ENCODE data around the gene MYO1E.

Gene MYO1E

GRCh38 chr15:59298225-59298853, 74.3 kb downstream of the MYO1E start:
- Histone ChIP-seq H3K36me3 (ENCODE audit: control insufficient read depth, insufficient read depth, low read length) (no peaks in the 10 kb centered on the region), H3K4me3 (ENCODE audit: insufficient read depth, low read depth, low read length, poor library complexity, severe bottlenecking) (no peak overlapping the region), H3K27me3 (replicated peaks; ENCODE audit: control insufficient read depth, insufficient read depth, low read length, poor library complexity, severe bottlenecking) (no peaks in the 10 kb centered on the region), H3K4me1 (ENCODE audit: control insufficient read depth, insufficient read depth, low read length, poor library complexity, severe bottlenecking) (peaks cover 13% of the 10 kb centered on the region), H3K9me3 (ENCODE audit: control insufficient read depth, low read length) (no peaks in the 10 kb centered on the region), H3K27ac (ENCODE audit: insufficient read depth, low read length, poor library complexity, severe bottlenecking) (no peak overlapping the region)
- no peak for DNase-seq

GRCh38 chr15:59296181-59296617, 76.5 kb downstream of the MYO1E start:
- Histone ChIP-seq H3K27ac (ENCODE audit: insufficient read depth, low read length, poor library complexity, severe bottlenecking) (no peak overlapping the region), H3K4me3 (ENCODE audit: insufficient read depth, low read depth, low read length, poor library complexity, severe bottlenecking) (no peak overlapping the region), H3K27me3 (replicated peaks; ENCODE audit: control insufficient read depth, insufficient read depth, low read length, poor library complexity, severe bottlenecking) (no peaks in the 10 kb centered on the region), H3K4me1 (ENCODE audit: control insufficient read depth, insufficient read depth, low read length, poor library complexity, severe bottlenecking) (peaks cover 12% of the 10 kb centered on the region), H3K9me3 (ENCODE audit: control insufficient read depth, low read length) (no peaks in the 10 kb centered on the region), H3K36me3 (ENCODE audit: control insufficient read depth, insufficient read depth, low read length) (no peaks in the 10 kb centered on the region)
- no peak for DNase-seq

DNA sequence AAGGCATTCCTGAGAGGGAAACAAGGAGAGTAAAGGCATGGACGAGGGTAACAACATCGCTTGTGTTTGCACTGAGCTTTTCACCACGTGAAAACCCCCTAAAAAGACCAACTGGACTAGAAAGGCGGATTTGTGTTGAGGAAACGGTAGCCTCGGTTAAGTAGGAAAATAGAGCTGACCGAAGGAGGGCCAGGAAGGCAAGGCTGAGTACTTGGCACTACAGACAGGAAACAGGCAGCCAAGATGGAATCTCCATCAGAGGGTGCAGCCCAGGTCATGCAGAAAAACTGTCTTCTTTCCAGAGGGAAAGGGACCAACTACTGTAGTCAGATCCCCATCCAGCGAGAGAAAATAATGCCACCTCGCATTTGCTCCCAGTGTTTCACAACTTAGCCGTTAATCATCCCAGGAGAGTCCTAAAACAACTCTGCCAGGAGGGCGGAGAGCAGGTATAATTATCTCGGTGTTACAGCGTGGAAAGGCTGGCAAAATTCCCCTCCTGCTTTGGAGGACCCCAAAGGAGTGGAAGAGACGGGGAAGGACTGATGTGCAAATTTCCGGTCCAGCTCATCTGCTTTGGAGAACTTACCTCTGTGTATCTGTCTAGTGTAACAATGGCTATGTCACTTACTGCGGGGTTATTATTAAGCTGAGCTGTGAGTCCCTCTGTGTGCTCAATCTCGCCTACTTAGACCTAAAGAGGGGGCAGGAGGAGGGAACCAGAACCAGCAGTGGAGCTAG, 77.2 kb downstream of the MYO1E start:
- Histone ChIP-seq H3K36me3 (ENCODE audit: control insufficient read depth, insufficient read depth, low read length) (no peaks in the 10 kb centered on the region), H3K9me3 (ENCODE audit: control insufficient read depth, low read length) (no peaks in the 10 kb centered on the region), H3K4me1 (ENCODE audit: control insufficient read depth, insufficient read depth, low read length, poor library complexity, severe bottlenecking) (peaks cover 7% of the 10 kb centered on the region), H3K27me3 (replicated peaks; ENCODE audit: control insufficient read depth, insufficient read depth, low read length, poor library complexity, severe bottlenecking) (no peaks in the 10 kb centered on the region), H3K4me3 (ENCODE audit: insufficient read depth, low read depth, low read length, poor library complexity, severe bottlenecking) (no peak overlapping the region), H3K27ac (ENCODE audit: insufficient read depth, low read length, poor library complexity, severe bottlenecking) (no peak overlapping the region)
- DNase-seq: no peak

DNA sequence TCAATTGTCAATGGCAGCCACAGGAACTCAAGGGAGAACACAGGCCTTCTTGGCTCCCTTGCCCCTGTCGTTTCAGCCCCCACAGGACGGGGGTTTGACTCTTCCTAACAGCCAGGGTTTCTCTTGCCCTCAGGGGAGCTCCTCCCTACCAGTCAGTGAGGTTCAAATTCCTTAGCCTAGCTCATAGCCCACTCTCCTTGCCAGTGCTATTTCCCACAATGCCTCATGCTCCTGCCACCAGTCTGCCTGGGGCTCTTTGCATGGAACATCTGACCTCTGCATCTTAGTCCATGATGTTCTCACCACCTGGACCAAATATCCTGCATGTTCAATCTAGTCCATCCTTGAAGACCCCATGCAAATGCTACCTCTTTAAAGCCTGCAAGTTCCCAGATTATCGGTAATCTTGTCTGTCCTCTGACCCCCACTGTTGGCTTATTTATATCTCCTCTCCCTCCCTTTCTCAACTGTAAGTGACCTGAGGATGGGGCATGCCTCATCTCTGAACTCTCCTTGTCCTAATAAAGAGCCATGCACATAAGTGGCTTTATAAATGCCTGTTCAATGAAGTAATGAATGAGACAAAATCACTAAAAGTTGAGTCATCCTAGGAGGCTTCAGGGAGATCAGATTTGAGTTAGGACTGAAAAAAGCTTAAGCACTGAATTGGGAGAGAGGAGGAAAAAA, 78.0 kb downstream of the MYO1E start:
- Histone ChIP-seq H3K27ac (ENCODE audit: insufficient read depth, low read length, poor library complexity, severe bottlenecking) (no peak overlapping the region), H3K36me3 (ENCODE audit: control insufficient read depth, insufficient read depth, low read length) (no peaks in the 10 kb centered on the region), H3K4me1 (ENCODE audit: control insufficient read depth, insufficient read depth, low read length, poor library complexity, severe bottlenecking) (peaks cover under 1% of the 10 kb centered on the region), H3K27me3 (replicated peaks; ENCODE audit: control insufficient read depth, insufficient read depth, low read length, poor library complexity, severe bottlenecking) (no peaks in the 10 kb centered on the region), H3K9me3 (ENCODE audit: control insufficient read depth, low read length) (no peaks in the 10 kb centered on the region), H3K4me3 (ENCODE audit: insufficient read depth, low read depth, low read length, poor library complexity, severe bottlenecking) (no peak overlapping the region)
- DNase-seq: no peak

DNA sequence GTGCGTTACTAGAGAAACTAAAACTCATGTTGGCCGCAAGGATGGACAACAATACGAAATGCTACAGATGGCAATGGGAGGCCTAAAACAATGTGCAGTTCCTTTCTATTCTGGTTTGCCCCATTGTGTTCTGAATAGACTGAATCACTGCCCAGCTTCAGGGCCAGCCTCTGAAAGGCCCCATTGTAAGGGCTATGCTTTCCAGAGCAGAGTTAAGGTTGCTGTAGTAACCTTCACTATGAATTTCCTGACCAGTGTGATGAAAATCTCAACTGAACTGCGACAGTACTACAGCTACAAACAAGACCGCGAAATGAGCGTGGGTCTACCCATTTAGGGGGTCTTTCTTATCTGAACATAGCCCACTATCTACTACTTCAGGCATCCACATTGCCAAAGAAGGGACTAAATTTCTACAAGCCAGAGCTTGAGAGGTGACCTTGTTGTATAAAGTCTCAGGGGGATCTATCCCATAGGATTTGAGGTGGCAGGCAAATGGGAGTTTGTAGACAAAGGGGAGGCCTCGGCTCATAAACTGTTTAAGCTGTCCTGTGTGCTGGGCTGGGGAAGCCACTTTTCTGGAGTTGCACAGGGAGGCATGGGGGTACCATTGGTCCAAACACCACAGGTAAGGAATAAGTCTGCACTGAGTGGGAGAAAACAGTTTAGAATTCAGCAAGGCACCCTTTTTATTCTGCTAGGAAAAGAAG, 80.1 kb downstream of the MYO1E start:
- no peaks in the 10 kb centered on the region for H3K27me3 ChIP-seq (replicated peaks; ENCODE audit: control insufficient read depth, insufficient read depth, low read length, poor library complexity, severe bottlenecking)
- DNase-seq: no peak
- H3K4me1 ChIP-seq (ENCODE audit: control insufficient read depth, insufficient read depth, low read length, poor library complexity, severe bottlenecking): no peaks in the 10 kb centered on the region
- no peak overlapping the region for H3K4me3 ChIP-seq (ENCODE audit: insufficient read depth, low read depth, low read length, poor library complexity, severe bottlenecking)
- no peaks in the 10 kb centered on the region for H3K36me3 ChIP-seq (ENCODE audit: control insufficient read depth, insufficient read depth, low read length)
- no peaks in the 10 kb centered on the region for H3K9me3 ChIP-seq (ENCODE audit: control insufficient read depth, low read length)
- no peak overlapping the region for H3K27ac ChIP-seq (ENCODE audit: insufficient read depth, low read length, poor library complexity, severe bottlenecking)

DNA sequence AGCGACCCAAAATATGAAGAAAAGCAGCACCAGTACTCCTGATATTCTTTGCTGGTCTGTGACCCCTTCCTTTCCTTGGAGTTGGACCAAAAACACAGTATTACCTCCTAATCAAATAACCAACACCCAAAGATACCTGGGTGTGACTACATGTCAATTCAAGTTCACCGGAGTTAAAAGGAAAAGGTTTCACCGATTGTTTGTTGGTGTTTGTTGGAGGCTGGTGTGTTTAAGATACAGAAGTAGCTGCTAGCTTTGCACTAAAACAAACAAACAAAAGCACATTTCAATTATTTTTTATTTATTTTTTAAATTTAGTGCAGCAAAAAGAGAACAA, 81.5 kb downstream of the MYO1E start:
- H3K9me3 ChIP-seq (ENCODE audit: control insufficient read depth, low read length): no peaks in the 10 kb centered on the region
- no peaks in the 10 kb centered on the region for H3K27me3 ChIP-seq (replicated peaks; ENCODE audit: control insufficient read depth, insufficient read depth, low read length, poor library complexity, severe bottlenecking)
- no peaks in the 10 kb centered on the region for H3K4me1 ChIP-seq (ENCODE audit: control insufficient read depth, insufficient read depth, low read length, poor library complexity, severe bottlenecking)
- H3K27ac ChIP-seq (ENCODE audit: insufficient read depth, low read length, poor library complexity, severe bottlenecking): no peak overlapping the region
- H3K36me3 ChIP-seq (ENCODE audit: control insufficient read depth, insufficient read depth, low read length): no peaks in the 10 kb centered on the region
- H3K4me3 ChIP-seq (ENCODE audit: insufficient read depth, low read depth, low read length, poor library complexity, severe bottlenecking): no peak overlapping the region
- no peak for DNase-seq

- no peaks in the 10 kb centered on the region for H3K4me1 ChIP-seq (ENCODE audit: control insufficient read depth, insufficient read depth, low read length, poor library complexity, severe bottlenecking)
- H3K36me3 ChIP-seq (ENCODE audit: control insufficient read depth, insufficient read depth, low read length): no peaks in the 10 kb centered on the region
- H3K9me3 ChIP-seq (ENCODE audit: control insufficient read depth, low read length): no peaks in the 10 kb centered on the region
- H3K27me3 ChIP-seq (replicated peaks; ENCODE audit: control insufficient read depth, insufficient read depth, low read length, poor library complexity, severe bottlenecking): no peaks in the 10 kb centered on the region
- no peak for DNase-seq
- H3K27ac ChIP-seq (ENCODE audit: insufficient read depth, low read length, poor library complexity, severe bottlenecking): no peak overlapping the region
- no peak overlapping the region for H3K4me3 ChIP-seq (ENCODE audit: insufficient read depth, low read depth, low read length, poor library complexity, severe bottlenecking)
Observed at GRCh38 chr15:59290295-59291212, 82.1 kb downstream of the MYO1E start.

DNA sequence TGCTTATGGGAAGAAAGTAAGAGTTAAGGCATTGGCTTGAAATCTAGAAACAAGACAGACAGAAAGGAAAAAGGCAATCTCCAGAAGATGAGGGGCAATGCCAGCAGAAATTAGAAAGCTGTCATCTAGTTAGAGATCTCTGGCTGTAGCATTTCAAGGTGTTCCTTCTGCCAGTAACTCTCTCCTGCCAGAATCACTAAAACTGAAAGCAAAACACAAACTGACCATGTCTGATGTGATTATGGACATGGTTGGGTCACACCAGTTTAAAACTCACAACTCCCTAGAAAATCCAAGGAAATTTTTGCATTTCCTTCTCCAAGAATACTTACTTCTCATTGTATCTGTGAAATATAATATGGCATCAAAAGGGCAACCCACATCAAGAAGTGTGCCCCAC, 83.1 kb downstream of the MYO1E start:
- Histone ChIP-seq H3K36me3 (ENCODE audit: control insufficient read depth, insufficient read depth, low read length) (no peaks in the 10 kb centered on the region), H3K9me3 (ENCODE audit: control insufficient read depth, low read length) (no peaks in the 10 kb centered on the region), H3K27me3 (replicated peaks; ENCODE audit: control insufficient read depth, insufficient read depth, low read length, poor library complexity, severe bottlenecking) (no peaks in the 10 kb centered on the region), H3K4me1 (ENCODE audit: control insufficient read depth, insufficient read depth, low read length, poor library complexity, severe bottlenecking) (no peaks in the 10 kb centered on the region), H3K27ac (ENCODE audit: insufficient read depth, low read length, poor library complexity, severe bottlenecking) (no peak overlapping the region), H3K4me3 (ENCODE audit: insufficient read depth, low read depth, low read length, poor library complexity, severe bottlenecking) (no peak overlapping the region)
- no peak for DNase-seq

GRCh38 chr15:59283717-59284391, 88.8 kb downstream of the MYO1E start:
- no peaks in the 10 kb centered on the region for H3K4me1 ChIP-seq (ENCODE audit: control insufficient read depth, insufficient read depth, low read length, poor library complexity, severe bottlenecking)
- no peaks in the 10 kb centered on the region for H3K9me3 ChIP-seq (ENCODE audit: control insufficient read depth, low read length)
- no peak for DNase-seq
- H3K27ac ChIP-seq (ENCODE audit: insufficient read depth, low read length, poor library complexity, severe bottlenecking): no peak overlapping the region
- H3K36me3 ChIP-seq (ENCODE audit: control insufficient read depth, insufficient read depth, low read length): no peaks in the 10 kb centered on the region
- no peaks in the 10 kb centered on the region for H3K27me3 ChIP-seq (replicated peaks; ENCODE audit: control insufficient read depth, insufficient read depth, low read length, poor library complexity, severe bottlenecking)
- no peak overlapping the region for H3K4me3 ChIP-seq (ENCODE audit: insufficient read depth, low read depth, low read length, poor library complexity, severe bottlenecking)

Data from effector memory CD4-positive, alpha-beta T cell (primary cell).